Skeletal muscle tissue (tissue), 4 donors: Measurements from ENCODE around the gene CCL22. TPM values are rescaled to one million over a fixed set of nuclear protein-coding genes. Genes with fewer than 3 reads are reported as not detected.
A peak's percentile ranks its signal among the peaks of the same experiment; 100 is the strongest.

ENCODE experiments used
- H3K27ac ChIP-seq: one replicate; pipeline ENCODE4 v1.7.0; 2013; ENCODE audit warnings: mild to moderate bottlenecking, low read depth, low read length, inconsistent platforms
- H3K27me3 ChIP-seq, 3 donors: one replicate each; pipeline ENCODE4 v1.7.0; 2013; ENCODE audit warnings: low read length in 3 of 3; ENCODE audit not compliant: control insufficient read depth in 3 of 3, insufficient read depth in 3 of 3
- H3K36me3 ChIP-seq, 3 donors: one replicate each; pipeline ENCODE4 v1.7.0; 2013; ENCODE audit warnings: low read length in 3 of 3; ENCODE audit not compliant: control insufficient read depth in 3 of 3, insufficient read depth in 3 of 3
- H3K4me1 ChIP-seq, 3 donors: one replicate each; pipeline ENCODE4 v1.7.0; 2013; ENCODE audit warnings: low read length in 3 of 3, mild to moderate bottlenecking in 3 of 3; ENCODE audit not compliant: control insufficient read depth in 3 of 3, insufficient read depth in 3 of 3
- H3K4me3 ChIP-seq, 3 donors: one replicate each; pipeline ENCODE4 v1.7.0; 2013; ENCODE audit warnings: low read length in 3 of 3
- H3K9ac ChIP-seq, 3 donors: one replicate each; pipeline ENCODE4 v1.7.0; 2013; ENCODE audit warnings: low read length in 3 of 3, mild to moderate bottlenecking in 3 of 3, moderate library complexity in 2 of 3, low read depth in 1 of 3
- H3K9me3 ChIP-seq, 3 donors: one replicate each; pipeline ENCODE4 v1.7.0; 2013; ENCODE audit warnings: low read length in 3 of 3; ENCODE audit not compliant: control insufficient read depth in 3 of 3
- total RNA-seq: library from RNA; depleted of rRNA; stranded (reverse); fragments of >200 nt; gene quantifications from one replicate; pipeline ENCODE4 v1.2.3, GENCODE V29; 2014
- donor health status: Osteomylitis.

Gene CCL22
- total RNA-seq, 1 donor from 2014 or later: not detected

- Histone ChIP-seq H3K27ac (no peak overlapping the region), H3K36me3 (no peaks in the 10 kb centered on the region), H3K4me3 (no peak overlapping the region), H3K27me3 (peaks cover 0 to 2% (median 0%) of the 10 kb centered on the region in 3 donors), H3K4me1 (no peaks in the 10 kb centered on the region), H3K9ac (no peak overlapping the region), H3K9me3 (no peaks in the 10 kb centered on the region)
Measured at GRCh38 chr16:57357330-57358085, 1.1 kb upstream of the CCL22 start.

DNA sequence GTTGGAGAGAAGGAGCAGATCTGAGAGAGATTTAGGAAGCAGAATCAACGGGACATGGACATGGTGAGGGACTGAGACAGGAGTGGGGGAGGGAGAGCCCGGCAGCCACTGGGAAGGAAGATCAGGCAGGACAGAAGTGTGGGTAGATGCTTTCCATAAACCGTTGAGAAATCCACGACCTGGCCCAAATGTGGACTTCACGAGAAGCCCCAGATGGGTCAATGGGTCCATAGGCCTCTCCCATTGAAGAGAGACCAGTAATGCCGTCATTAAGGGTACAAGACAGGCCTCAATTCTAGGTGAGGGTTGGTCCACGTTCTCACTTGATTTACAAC lies 530 bp upstream of the CCL22 start:
- H3K9ac ChIP-seq: no peak overlapping the region
- no peak overlapping the region for H3K27ac ChIP-seq
- no peaks in the 10 kb centered on the region for H3K4me1 ChIP-seq
- no peak overlapping the region for H3K4me3 ChIP-seq
- no peaks in the 10 kb centered on the region for H3K36me3 ChIP-seq
- no peaks in the 10 kb centered on the region for H3K9me3 ChIP-seq
- H3K27me3 ChIP-seq: peaks cover 0 to 2% (median 0%) of the 10 kb centered on the region in 3 donors

GRCh38 chr16:57360321-57360935 lies 1.8 kb downstream of the CCL22 start:
- Histone ChIP-seq H3K4me3 (no peak overlapping the region), H3K9ac (no peak overlapping the region), H3K36me3 (no peaks in the 10 kb centered on the region), H3K4me1 (no peaks in the 10 kb centered on the region), H3K9me3 (no peaks in the 10 kb centered on the region), H3K27ac (no peak overlapping the region), H3K27me3 (peaks cover 0 to 6% (median 0%) of the 10 kb centered on the region in 3 donors)

DNA sequence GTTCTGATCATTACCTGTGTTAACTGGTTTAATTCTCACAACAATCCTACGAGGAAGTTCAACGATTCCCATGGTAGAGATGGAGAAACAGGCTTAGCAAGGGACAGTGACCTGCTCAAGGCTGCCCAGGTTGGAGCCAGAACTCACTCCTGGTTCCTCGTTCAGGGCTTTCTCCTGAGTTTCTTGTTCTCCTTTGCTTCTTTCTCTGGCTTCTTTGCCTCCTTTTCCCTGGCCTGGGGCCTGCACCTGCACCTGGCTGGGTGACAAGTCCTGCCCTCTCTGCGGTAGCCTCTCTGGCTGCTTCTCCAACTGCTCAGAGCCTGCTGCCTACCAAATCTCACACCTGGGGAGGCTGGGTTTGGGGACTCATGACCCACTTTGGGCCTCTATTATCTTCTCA lies 2.8 kb downstream of the CCL22 start:
- no peaks in the 10 kb centered on the region for H3K9me3 ChIP-seq
- H3K36me3 ChIP-seq: no peaks in the 10 kb centered on the region
- peaks cover 4 to 13% (median 7%) of the 10 kb centered on the region in 3 donors for H3K27me3 ChIP-seq
- H3K4me1 ChIP-seq: peaks cover 0 to 6% (median 2%) of the 10 kb centered on the region in 3 donors
- no peak overlapping the region for H3K9ac ChIP-seq
- H3K27ac ChIP-seq: no peak overlapping the region
- H3K4me3 ChIP-seq: no peak overlapping the region

DNA sequence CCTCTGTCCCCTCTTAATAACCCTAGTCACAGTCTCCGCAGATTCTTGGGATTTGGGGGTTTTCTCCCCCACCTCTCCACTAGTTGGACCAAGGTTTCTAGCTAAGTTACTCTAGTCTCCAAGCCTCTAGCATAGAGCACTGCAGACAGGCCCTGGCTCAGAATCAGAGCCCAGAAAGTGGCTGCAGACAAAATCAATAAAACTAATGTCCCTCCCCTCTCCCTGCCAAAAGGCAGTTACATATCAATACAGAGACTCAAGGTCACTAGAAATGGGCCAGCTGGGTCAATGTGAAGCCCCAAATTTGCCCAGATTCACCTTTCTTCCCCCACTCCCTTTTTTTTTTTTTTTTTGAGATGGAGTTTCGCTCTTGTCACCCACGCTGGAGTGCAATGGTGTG lies 5.6 kb downstream of the CCL22 start:
- H3K27ac ChIP-seq: no peak overlapping the region
- peaks cover 0 to 12% (median 4%) of the 10 kb centered on the region in 3 donors for H3K4me1 ChIP-seq
- H3K36me3 ChIP-seq: no peaks in the 10 kb centered on the region
- H3K9me3 ChIP-seq: no peaks in the 10 kb centered on the region
- H3K27me3 ChIP-seq: peaks cover 4 to 13% (median 10%) of the 10 kb centered on the region in 3 donors
- no peak overlapping the region for H3K9ac ChIP-seq
- no peak overlapping the region for H3K4me3 ChIP-seq

DNA sequence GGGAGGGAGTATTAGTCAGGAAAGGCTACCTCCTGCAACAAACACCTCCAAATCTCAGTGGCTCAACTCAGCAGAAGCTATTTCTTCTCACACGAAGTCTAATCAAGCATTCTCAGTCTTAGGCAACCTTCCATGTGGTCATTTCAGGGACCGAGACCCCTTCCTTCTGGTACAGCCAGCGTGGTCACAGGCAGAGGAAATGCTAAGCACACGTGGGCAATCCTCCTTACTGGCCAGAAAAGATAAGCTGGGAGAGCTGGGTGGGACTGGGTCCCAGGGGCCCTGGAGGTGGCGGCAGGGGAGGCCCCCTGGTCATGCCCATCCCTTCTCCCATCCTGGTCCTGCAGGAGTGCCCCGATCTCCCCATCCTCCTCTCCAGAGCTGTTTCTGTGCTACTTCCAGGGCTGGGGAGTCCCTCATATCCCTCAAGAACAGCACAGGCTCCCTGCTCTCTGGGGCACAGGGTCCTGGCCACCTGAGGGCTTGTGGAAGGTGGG lies 8.0 kb downstream of the CCL22 start:
- Histone ChIP-seq H3K27ac (no peak overlapping the region), H3K9me3 (no peaks in the 10 kb centered on the region), H3K36me3 (no peaks in the 10 kb centered on the region), H3K9ac (no peak overlapping the region), H3K4me3 (no peak overlapping the region), H3K4me1 (peaks cover 0 to 15% (median 4%) of the 10 kb centered on the region in 3 donors), H3K27me3 (peaks cover 4 to 11% (median 10%) of the 10 kb centered on the region in 3 donors)

GRCh38 chr16:57367116-57367752 lies 8.7 kb downstream of the CCL22 start:
- Histone ChIP-seq H3K4me1 (peaks cover 0 to 20% (median 4%) of the 10 kb centered on the region in 3 donors), H3K4me3 (no peak overlapping the region), H3K9me3 (no peaks in the 10 kb centered on the region), H3K9ac (no peak overlapping the region), H3K27me3 (peaks cover 7 to 11% (median 10%) of the 10 kb centered on the region in 3 donors), H3K27ac (no peak overlapping the region), H3K36me3 (no peaks in the 10 kb centered on the region)

DNA sequence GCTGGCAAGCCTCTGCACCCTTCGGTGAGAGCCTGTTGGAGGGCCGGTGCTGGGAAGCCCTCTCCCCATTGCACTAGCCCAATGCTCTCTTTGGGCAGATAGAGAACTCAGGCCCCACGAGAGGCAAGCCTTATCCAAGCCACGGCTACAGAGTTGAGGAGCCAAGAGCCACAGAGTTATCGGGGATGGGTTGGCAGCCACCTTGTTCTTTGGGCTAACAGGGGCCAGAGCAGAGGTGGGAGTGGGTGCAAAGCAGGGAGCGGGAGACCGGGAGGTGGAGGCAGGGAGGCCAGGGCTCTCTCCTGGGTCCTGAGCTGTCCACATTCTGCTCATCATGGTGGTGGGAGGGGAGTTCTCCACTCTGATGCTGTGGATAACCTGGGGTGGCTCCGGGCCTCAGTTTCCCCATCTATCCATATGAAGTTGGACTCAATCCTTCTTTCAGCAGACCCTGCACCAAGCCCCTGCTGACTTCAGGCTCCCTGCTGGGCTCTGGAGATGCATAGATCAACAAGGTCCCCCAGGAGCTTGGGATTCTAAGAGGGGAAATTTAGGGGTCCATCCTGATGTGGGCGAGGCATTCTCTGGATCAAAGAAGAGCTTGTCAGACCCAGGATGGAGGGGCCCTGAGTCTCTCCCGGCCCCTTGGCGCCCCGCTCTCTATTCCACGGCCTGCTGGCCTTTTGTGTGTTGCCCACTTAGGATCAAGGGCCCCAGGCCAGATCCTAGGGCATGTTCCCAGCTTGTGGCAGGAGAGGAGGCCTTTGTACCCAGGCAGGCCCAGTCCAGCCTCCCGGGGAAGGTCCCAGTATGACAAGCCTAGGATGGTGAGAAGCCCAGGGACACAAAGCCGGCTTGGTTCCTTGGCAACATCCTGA lies 13.2 kb downstream of the CCL22 start:
- Histone ChIP-seq H3K4me3 (no peak overlapping the region), H3K9me3 (no peaks in the 10 kb centered on the region), H3K27me3 (peaks cover 7 to 15% (median 12%) of the 10 kb centered on the region in 3 donors), H3K27ac (peak overlapping the region; percentile 47), H3K4me1 (peaks cover 0 to 14% (median 6%) of the 10 kb centered on the region in 3 donors), H3K9ac (peak overlapping the region in 2 of 3 donors; percentile 74 to 76), H3K36me3 (no peaks in the 10 kb centered on the region)

DNA sequence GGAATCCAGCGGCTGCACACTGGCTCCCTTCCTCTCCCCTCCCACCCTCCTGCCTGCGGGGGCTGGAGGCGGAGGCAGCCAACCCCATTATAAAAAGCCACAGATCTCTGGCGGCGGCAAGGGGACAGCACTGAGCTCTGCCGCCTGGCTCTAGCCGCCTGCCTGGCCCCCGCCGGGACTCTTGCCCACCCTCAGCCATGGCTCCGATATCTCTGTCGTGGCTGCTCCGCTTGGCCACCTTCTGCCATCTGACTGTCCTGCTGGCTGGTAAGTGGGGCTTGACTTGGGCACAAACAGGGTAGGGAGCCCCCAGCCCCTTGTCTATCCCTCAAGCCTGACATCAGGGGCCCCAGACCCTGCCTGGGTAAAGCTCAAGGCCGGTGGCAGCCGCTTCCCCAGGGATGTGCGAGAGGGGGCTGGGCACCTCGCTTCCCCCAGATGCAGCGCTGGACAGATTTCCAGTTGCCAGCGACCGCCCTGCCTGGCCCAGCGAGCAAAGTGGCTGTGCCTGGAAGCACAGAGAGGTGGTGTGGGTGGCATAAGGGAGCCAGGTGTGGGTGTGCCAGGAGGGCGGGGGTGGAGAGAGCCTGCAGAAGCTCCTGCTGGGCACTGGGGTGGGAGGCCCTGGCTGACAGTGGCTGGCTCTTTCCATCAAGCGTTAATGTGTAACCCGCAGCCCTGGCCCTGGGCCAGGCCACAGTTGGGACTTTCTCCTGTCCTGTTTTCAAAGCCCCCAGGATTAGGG lies 14.0 kb downstream of the CCL22 start, which contains the start of gene CX3CL1:
TSS of gene CX3CL1 (plus strand) at position 119 of the 745 bp plus-strand sequence. CDS start at position 198, 79 bp downstream.
- Histone ChIP-seq H3K27me3 (peaks cover 7 to 15% (median 12%) of the 10 kb centered on the region in 3 donors), H3K36me3 (no peaks in the 10 kb centered on the region), H3K9me3 (no peaks in the 10 kb centered on the region), H3K4me1 (peaks cover 0 to 14% (median 6%) of the 10 kb centered on the region in 3 donors), H3K9ac (peak within 1 kb of the TSS; percentile 69 to 76 (median 74)), H3K27ac (peak within 1 kb of the TSS; percentile 71), H3K4me3 (peak within 1 kb of the TSS; percentile 54 to 68 (median 64))
